Hepatocyte (in vitro differentiated cells): ENCODE measurements around the gene ARMH3.

Experiments
- EZH2 ChIP-seq: fragments of 200-600 bp; sonication (generic); IDR thresholded peaks from 2 replicates; pipeline ENCODE4 v1.6.1; 2016; ENCODE audit warnings: antibody characterized with exemption, mild to moderate bottlenecking, borderline replicate concordance
- TF ChIP-seq, protein P1 (sequence below): fragments of 200-600 bp; sonication (generic); IDR thresholded peaks from 2 replicates; pipeline ENCODE4 v1.5.1; 2016; ENCODE audit warnings: antibody characterized with exemption, mild to moderate bottlenecking; ENCODE audit not compliant: poor library complexity

DNA sequence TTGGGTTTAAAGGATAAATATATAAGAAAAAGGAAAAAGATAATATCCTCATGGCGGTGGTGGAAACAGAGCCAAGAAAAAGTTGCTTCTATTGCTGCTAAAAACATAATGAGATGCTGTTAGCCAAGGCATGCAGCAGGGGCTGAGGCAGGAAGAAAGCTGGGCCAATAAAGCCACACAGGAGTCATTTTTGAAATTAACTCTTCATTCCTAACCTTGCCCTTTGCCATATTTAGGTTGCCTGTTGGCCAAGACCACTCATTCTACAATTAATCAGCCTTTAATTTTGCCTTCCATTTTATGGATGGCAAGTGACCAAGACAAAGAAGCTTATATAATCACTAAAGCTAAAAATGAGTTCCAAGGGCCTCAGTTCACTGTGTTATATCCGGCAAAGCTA is 58.2 kb downstream of the ARMH3 start:
- TF ChIP-seq, protein P1, sequence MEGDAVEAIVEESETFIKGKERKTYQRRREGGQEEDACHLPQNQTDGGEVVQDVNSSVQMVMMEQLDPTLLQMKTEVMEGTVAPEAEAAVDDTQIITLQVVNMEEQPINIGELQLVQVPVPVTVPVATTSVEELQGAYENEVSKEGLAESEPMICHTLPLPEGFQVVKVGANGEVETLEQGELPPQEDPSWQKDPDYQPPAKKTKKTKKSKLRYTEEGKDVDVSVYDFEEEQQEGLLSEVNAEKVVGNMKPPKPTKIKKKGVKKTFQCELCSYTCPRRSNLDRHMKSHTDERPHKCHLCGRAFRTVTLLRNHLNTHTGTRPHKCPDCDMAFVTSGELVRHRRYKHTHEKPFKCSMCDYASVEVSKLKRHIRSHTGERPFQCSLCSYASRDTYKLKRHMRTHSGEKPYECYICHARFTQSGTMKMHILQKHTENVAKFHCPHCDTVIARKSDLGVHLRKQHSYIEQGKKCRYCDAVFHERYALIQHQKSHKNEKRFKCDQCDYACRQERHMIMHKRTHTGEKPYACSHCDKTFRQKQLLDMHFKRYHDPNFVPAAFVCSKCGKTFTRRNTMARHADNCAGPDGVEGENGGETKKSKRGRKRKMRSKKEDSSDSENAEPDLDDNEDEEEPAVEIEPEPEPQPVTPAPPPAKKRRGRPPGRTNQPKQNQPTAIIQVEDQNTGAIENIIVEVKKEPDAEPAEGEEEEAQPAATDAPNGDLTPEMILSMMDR: no peak
- TF ChIP-seq EZH2: no peak
